RKO (cell line): ENCODE results near the gene LBP.
"Not testable (repeated sequence)": the region's sequence is repeated elsewhere in the genome, so short reads cannot be mapped to it uniquely, and the experiment has no call there.

Experiments used
- DNase-seq: peaks from one replicate; pipeline ENCODE4 v3.0.0-alpha.2; 2016; ENCODE audit warnings: low spot score

LBP gene

GRCh38 chr20:38346247-38346651 lies at the start of gene LBP:
LBP (plus strand) TSS chr20:38346482; CDS start chr20:38346517, 35 bp downstream.
- no peak for DNase-seq

GRCh38 chr20:38297916-38298674 lies 48.2 kb upstream of the LBP start:
- DNase-seq, result no peak

GRCh38 chr20:38298768-38299288 lies 47.5 kb upstream of the LBP start:
- no peak for DNase-seq

GRCh38 chr20:38299963-38300362 lies 46.3 kb upstream of the LBP start:
- DNase-seq, result no peak

- no peak for DNase-seq
These were observed 45.8 kb upstream of the LBP start for GRCh38 chr20:38300438-38300837.

GRCh38 chr20:38301309-38301708 lies 45.0 kb upstream of the LBP start:
- no peak for DNase-seq

- no peak for DNase-seq
These were observed 43.5 kb upstream of the LBP start for GRCh38 chr20:38302786-38303185.

- DNase-seq, result no peak
These were observed 42.3 kb upstream of the LBP start, which contains the start of gene BPI for GRCh38 chr20:38303908-38304379. BPI (plus strand) TSS chr20:38304156; CDS start chr20:38304224, 68 bp downstream.

- peak; percentile 49 for DNase-seq
These were observed 41.3 kb upstream of the LBP start for GRCh38 chr20:38304845-38305447.

GRCh38 chr20:38305541-38305940 lies 40.7 kb upstream of the LBP start:
- no peak for DNase-seq

- peak; percentile 20 for DNase-seq
These were observed 39.9 kb upstream of the LBP start for GRCh38 chr20:38306379-38306778.

GRCh38 chr20:38307371-38308046 lies 38.8 kb upstream of the LBP start:
- peak; percentile 39 for DNase-seq

GRCh38 chr20:38308047-38308438 lies 38.2 kb upstream of the LBP start:
- DNase-seq, result no peak

- DNase-seq, result no peak
These were observed 37.8 kb upstream of the LBP start for GRCh38 chr20:38308447-38308846.

- no peak for DNase-seq
These were observed 35.2 kb upstream of the LBP start for GRCh38 chr20:38311091-38311490.

- DNase-seq, result no peak
These were observed 34.8 kb upstream of the LBP start for GRCh38 chr20:38311491-38311890.

GRCh38 chr20:38313676-38314075 lies 32.6 kb upstream of the LBP start:
- DNase-seq, result no peak

GRCh38 chr20:38314350-38314749 lies 31.9 kb upstream of the LBP start:
- not testable (repeated sequence) for DNase-seq

GRCh38 chr20:38315290-38315966 lies 30.9 kb upstream of the LBP start:
- peak; percentile 33 for DNase-seq

- DNase-seq, result no peak
These were observed 29.9 kb upstream of the LBP start for GRCh38 chr20:38316341-38316740.

- DNase-seq, result no peak
These were observed 28.9 kb upstream of the LBP start for GRCh38 chr20:38317422-38317821.

- no peak for DNase-seq
These were observed 26.1 kb upstream of the LBP start for GRCh38 chr20:38320221-38320620.
